Glutamatergic neuron (in vitro differentiated cells): ENCODE data around the gene CCDC157. TPM values are rescaled to one million over a fixed set of nuclear protein-coding genes. Genes with fewer than 3 reads are reported as not detected.
"Not testable (repeated sequence)": the region's sequence is repeated elsewhere in the genome, so short reads cannot be mapped to it uniquely, and the experiment has no call there.

ENCODE experiments used
- DNase-seq: peaks from one replicate; pipeline ENCODE4 v3.0.0; 2022
- H3K27ac Mint-ChIP-seq: one replicate; pipeline ENCODE4 v1.8.0; 2020; ENCODE audit warnings: mild to moderate bottlenecking, mixed read lengths, inconsistent platforms; ENCODE audit not compliant: unreplicated experiment
- H3K27me3 Mint-ChIP-seq: one replicate; pipeline ENCODE4 v1.8.0; 2020; ENCODE audit warnings: mild to moderate bottlenecking, moderate library complexity, mixed read lengths, inconsistent platforms; ENCODE audit not compliant: unreplicated experiment
- H3K36me3 Mint-ChIP-seq: one replicate; pipeline ENCODE4 v1.8.0; 2020; ENCODE audit warnings: mild to moderate bottlenecking, mixed read lengths, inconsistent platforms; ENCODE audit not compliant: unreplicated experiment
- H3K4me1 Mint-ChIP-seq: one replicate; pipeline ENCODE4 v1.8.0; 2020; ENCODE audit warnings: mild to moderate bottlenecking, low read depth, mixed read lengths, inconsistent platforms; ENCODE audit not compliant: unreplicated experiment
- H3K4me3 Mint-ChIP-seq: one replicate; pipeline ENCODE4 v1.8.0; 2020; ENCODE audit warnings: mild to moderate bottlenecking, mixed read lengths, inconsistent platforms; ENCODE audit not compliant: unreplicated experiment
- H3K9me3 Mint-ChIP-seq: one replicate; pipeline ENCODE4 v1.8.0; 2020; ENCODE audit warnings: mild to moderate bottlenecking, moderate library complexity, mixed read lengths, inconsistent platforms; ENCODE audit not compliant: unreplicated experiment
- CTCF ChIP-seq: fragments of 200-600 bp; sonication (generic); IDR thresholded peaks from one replicate; pipeline ENCODE4 v1.5.0; 2021; ENCODE audit not compliant: partially characterized antibody, unreplicated experiment
- total RNA-seq: library from RNA; stranded (reverse); fragmentation: NEBNext Ultra II Directional; extraction: Animal tissue kit (Norgen Biotek cat#: 25700); gene quantifications from one replicate; pipeline ENCODE4 v1.2.1, GENCODE V29; 2021; ENCODE audit not compliant: unreplicated experiment

CCDC157 gene
- total RNA-seq, 1 donor from 2014 or later, result 6.2 TPM

DNA sequence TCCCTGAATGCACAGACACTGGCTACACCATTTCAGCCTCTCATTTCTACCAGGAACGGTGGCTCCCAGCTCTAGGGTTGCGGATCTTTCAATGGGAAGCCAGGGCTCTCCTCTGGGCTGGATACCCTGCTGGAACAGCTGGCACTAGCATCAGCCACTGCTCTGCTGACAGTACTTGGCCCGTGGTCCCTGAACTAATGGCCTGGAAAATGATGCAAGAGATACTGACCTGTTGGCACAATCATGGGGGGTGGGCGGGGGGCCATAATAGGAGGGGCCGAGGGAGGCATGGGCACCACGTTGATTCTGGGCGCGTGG, 19.4 kb upstream of the CCDC157 start:
- no peak for TF ChIP-seq CTCF
- no peak for DNase-seq
- Mint-ChIP-seq H3K36me3 (no peaks in the 10 kb centered on the region), H3K27me3 (no peaks in the 10 kb centered on the region), H3K9me3 (no peaks in the 10 kb centered on the region), H3K4me1 (no peaks in the 10 kb centered on the region), H3K27ac (no peak overlapping the region), H3K4me3 (no peak overlapping the region)

GRCh38 chr22:30338341-30338740, 18.5 kb upstream of the CCDC157 start:
- not testable (repeated sequence) for H3K27ac Mint-ChIP-seq, H3K4me1 Mint-ChIP-seq, H3K9me3 Mint-ChIP-seq, DNase-seq, H3K36me3 Mint-ChIP-seq, H3K4me3 Mint-ChIP-seq, H3K27me3 Mint-ChIP-seq

DNA sequence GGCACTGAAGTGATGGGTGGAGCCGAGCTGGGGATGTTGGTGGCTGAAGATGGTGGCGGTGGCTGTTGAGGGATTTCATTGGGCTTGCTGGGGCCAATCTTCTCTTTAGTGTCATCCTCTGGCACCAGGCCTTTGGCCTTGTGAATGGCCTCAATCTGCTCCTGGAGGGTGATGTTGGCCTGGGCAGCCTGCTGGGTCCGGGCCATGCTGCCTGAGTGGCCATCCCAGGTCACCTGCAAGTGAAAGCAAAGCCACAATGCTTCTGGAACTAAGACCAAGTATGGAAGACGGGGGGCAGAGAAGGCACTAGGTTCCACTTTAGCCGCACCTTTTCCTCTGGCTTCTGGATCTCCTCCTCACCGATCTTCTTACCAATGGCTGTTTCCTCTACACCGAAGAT, 18.0 kb upstream of the CCDC157 start:
- DNase-seq, result no peak
- H3K27ac Mint-ChIP-seq, result no peak overlapping the region
- no peak overlapping the region for H3K4me3 Mint-ChIP-seq
- H3K4me1 Mint-ChIP-seq, result no peaks in the 10 kb centered on the region
- H3K9me3 Mint-ChIP-seq, result no peaks in the 10 kb centered on the region
- no peaks in the 10 kb centered on the region for H3K36me3 Mint-ChIP-seq
- H3K27me3 Mint-ChIP-seq, result no peaks in the 10 kb centered on the region
- TF ChIP-seq CTCF, result no peak

DNA sequence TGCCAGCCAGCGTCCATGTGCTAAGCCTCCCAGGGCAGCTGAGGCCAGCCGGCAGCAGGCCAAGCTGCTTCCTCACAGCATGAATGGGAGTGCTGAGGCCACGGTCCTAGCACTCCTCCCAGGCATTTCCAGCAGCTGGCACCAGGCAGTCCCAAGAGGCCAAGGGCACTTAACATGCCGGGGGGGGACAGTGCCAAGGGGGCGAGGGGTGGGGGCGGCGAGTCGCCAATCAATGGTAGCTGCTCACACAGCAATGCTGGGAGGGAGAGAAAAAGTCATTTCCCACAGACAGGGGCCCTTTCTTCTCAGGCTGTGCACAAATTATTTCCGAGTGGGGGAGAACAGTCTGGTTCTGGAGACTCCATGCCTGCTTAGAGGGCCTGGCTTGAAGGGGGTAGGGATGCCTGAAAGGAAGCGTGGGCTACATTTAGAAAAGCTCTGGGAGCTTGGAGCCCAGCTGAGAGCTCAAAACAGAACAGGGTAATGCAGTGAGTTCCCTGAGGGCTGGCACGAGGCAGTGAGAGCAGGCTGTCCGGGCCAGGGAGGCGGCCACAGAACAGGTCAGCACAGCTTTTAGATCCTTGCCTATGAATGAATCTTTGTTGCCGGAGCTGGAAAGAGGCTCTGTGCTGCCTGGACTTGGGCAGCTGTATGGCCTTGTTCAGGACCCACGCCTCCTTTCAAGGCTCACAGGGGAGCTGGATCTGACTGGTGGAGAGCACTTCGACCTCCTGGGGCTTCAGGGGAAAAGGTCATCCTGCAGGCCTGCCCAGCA, 15.7 kb upstream of the CCDC157 start:
- DNase-seq, result no peak
- H3K9me3 Mint-ChIP-seq, result no peaks in the 10 kb centered on the region
- H3K4me3 Mint-ChIP-seq, result no peak overlapping the region
- no peaks in the 10 kb centered on the region for H3K36me3 Mint-ChIP-seq
- H3K27me3 Mint-ChIP-seq, result no peaks in the 10 kb centered on the region
- no peak for TF ChIP-seq CTCF
- no peak overlapping the region for H3K27ac Mint-ChIP-seq
- no peaks in the 10 kb centered on the region for H3K4me1 Mint-ChIP-seq

DNA sequence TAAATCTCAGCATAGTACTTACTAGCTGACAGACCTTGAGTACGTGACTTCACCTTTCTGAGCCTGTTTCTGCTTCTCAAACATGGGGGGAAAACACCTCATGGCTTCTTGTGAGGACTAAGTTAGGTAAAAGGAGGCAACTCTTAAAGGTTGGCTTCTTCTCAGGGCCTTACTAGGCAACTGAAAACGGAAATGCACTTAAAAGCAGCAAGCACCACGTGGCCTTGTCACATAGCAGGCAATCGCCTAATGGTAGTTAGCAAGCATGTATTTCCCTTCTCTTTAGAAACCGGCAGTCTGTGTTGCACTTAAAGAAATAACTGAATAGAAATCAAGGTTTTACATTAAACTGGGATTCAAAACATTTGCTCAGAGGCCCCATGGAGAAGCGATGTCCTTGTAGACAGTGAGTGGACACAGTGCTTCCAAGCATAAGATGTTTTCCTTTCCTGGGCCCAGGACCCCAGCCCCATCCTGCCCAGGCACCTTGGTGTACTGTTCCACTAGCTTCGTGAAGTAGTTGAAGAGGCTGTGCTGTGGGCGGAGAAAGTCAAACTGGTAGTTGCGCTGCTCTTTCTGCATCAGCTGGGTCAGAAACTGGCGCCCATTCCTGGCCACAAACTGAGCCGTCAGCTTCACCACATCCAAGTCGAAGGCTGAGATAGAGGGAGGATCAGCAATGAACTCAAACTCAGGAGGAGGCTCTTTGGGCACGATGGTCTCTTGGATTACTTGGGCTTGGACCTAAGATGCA, 12.2 kb upstream of the CCDC157 start:
- no peaks in the 10 kb centered on the region for H3K27me3 Mint-ChIP-seq
- no peaks in the 10 kb centered on the region for H3K36me3 Mint-ChIP-seq
- no peaks in the 10 kb centered on the region for H3K9me3 Mint-ChIP-seq
- H3K4me1 Mint-ChIP-seq, result no peaks in the 10 kb centered on the region
- no peak overlapping the region for H3K4me3 Mint-ChIP-seq
- TF ChIP-seq CTCF, result no peak
- no peak overlapping the region for H3K27ac Mint-ChIP-seq
- DNase-seq, result no peak
